ENCODE data around the gene REXO4. TPM values are rescaled to one million over a fixed set of nuclear protein-coding genes. Genes with fewer than 3 reads are reported as not detected.

The REXO4 gene
- total and polyA plus RNA-seq, 2 of the 8 experiments (the other 6 are each of a cell fraction or from before 2014, with no cell fraction given) = 19.1 to 38.3 TPM

- TF ChIP-seq EP300 (IDR thresholded peaks at IDR 0.05; ENCODE audit: borderline replicate concordance in 1 of 2, low read depth in 2 of 2, low read length in 2 of 2) (no peak), ZNF274 (IDR thresholded peaks at IDR 0.05; ENCODE audit: borderline replicate concordance, extremely low read depth, low read length) (no peak), SP2 (IDR thresholded peaks at IDR 0.05; ENCODE audit: low read length) (no peak), CREB1 (IDR thresholded peaks at IDR 0.05) (no peak), SIX5 (IDR thresholded peaks at IDR 0.05; ENCODE audit: low read depth, low read length) (no peak), POLR2A (IDR thresholded peaks at IDR 0.05; ENCODE audit: control extremely low read depth in 1 of 2, low read depth in 2 of 2, low read length in 2 of 2) (no peak), MAX (IDR thresholded peaks at IDR 0.05) (no peak), CHD1 (IDR thresholded peaks at IDR 0.05; ENCODE audit: low read depth, low read length) (no peak)
These were observed 27.1 kb downstream of the REXO4 start (continued) for GRCh38 chr9:133390713-133391112.

Data from H1 (cell line).